GM18517 (cell line): ENCODE data around the gene FER1L5.

Experiments
- ATAC-seq: cut with Tn5 transposase; IDR thresholded peaks from one replicate; pipeline ENCODE4 v1.9.1; 2021; ENCODE audit warnings: mild to moderate bottlenecking, moderate library complexity; ENCODE audit not compliant: unreplicated experiment

The FER1L5 gene

DNA sequence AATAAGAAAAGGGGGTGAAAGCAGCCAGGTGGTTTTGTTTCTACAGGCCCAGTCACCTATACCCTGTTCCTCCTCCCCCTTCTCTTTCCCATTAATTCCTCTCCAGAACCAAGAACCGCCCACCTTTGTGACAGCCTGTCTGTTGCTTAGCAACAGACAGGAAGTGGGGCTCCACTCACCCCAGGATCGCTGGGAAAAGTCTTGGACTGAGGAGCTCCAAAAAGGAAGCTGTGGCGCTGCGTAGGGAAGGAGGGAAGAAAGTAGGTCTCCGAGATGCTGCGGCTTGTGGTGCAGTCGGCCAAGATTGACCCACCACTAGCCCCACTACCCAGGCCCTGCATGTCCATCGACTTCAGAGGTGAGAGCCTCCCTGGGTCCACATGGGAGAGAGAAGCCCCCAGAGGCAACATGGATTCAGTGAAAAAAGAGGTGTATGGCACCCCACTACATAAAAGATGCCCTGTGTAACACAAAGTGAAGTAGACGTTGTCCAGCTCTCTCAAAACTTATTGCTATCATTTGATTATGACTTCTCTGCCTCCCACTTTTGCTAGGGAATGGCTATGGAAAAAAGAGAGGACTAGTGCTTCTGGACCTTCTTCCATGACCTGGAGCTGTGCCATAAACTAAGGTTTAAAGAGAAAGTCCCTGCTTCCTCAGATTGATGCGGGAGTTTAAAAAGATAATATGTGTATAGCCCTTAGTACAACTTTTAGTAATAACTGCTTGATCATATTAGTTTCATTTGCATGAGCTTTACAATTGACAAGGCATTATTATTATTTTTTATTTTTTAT lies at the start of gene FER1L5:
TSS of gene FER1L5 (plus strand) at position 201 of the 797 bp plus-strand sequence. CDS start at position 274, 73 bp downstream.
- no peak for ATAC-seq

GRCh38 chr2:96594282-96594681 lies 48.3 kb upstream of the FER1L5 start:
- ATAC-seq: no peak

DNA sequence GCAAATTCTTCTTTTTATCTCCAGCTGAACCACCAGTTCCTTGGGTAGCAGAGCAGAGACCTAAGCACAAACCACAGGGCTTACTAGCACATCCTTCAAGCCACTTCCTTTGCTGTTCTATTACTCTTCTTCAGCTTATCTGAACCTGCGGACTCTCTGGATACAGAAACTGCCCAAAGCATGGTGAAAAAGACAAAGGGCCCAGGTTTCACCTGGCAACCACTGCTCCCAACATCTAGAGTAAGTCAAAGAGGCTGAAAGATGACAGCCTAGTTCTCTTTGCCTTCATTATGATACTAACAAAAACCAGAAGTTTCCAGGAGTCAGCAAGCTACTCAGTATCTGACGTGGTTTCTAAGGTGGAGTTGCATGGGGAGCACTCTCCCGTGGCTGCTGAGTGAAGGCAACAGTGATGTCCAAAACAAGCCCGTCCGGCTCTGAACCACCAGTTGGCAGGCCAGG lies 47.8 kb upstream of the FER1L5 start:
- no peak for ATAC-seq

- no peak for ATAC-seq
Observed at GRCh38 chr2:96596596-96596995, 46.0 kb upstream of the FER1L5 start.

DNA sequence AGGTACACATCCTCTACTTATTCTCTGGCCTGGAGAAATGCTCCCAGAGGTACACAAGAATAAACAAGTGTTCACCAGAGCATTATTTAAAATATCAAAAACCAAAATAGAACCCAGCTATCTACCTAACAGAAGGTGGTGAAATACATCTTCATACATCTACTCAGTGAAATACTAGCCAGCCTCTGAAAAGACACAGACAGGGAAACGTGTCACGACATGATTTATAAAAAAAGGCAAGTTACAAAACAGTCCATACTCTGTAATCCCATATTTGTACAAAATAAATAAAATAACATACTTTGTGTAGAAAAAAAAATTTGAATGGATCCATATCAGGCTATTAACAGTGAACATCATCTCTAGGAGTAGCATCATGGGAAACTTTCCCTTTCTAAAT lies 42.6 kb upstream of the FER1L5 start:
- ATAC-seq: no peak

DNA sequence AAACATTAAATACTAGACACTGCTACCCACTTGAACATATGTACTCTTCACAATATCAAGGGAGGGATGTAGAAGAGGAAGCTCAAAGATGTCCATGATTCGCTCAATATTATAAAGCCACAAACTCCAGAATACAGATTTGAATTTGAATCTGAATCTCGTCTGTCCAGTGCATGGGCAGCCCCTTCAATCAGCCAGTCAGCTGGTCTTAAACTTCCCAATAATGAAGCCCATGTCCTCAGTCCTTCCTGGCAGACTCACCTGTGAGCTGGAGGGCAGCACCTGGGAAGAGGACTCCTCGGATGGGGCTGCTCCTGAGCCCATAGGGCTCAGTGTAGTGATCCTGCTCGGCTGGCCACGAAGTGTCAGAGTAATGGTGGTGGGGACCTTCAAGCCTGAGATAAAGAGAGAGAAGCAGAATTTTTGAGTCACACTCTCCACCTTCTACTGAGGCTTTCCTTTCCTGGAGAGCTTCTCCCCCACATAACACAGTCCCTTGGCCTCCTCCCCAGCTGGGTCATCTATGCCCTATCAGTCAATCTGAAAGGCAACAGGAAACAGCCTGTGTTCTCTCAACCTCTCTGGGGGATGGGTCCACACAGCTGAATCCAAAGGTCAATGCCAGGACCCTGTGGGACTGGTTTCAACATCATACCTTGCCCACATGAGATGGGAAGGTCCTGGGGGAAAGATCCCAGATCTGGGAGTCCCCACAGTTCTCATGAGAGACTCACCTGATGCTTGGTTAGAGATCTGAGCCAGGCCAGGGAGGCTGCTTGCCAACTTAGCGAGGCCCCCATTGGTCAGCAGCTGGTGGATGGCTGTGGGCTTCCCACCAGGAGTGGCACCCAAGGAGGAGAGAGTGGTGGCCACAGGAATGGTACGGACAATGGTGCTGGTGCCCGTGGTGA lies 40.9 kb upstream of the FER1L5 start:
- ATAC-seq: no peak

DNA sequence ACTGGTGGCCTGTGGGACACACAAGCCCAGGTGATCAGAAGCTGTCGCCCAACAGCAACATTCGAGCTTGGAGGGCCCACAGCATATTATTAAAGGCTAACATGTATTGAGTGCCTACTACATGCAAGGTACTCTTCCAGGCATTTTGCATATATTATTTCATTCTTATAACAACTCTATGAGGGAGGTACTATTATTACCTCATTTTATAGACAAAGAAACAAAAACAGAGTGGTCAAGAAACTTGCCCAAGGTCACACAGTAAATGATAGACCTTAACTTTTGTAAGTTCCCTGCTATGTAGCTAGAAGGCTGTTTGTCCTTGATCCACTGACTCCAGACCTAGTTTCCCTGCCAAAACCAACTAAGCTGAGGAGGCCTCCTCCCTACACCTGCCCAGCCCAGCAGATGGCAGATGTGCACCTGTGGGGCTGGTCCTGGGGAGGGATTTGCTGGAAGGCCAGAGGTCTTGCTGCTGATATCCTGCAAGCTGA lies 40.2 kb upstream of the FER1L5 start:
- no peak for ATAC-seq

DNA sequence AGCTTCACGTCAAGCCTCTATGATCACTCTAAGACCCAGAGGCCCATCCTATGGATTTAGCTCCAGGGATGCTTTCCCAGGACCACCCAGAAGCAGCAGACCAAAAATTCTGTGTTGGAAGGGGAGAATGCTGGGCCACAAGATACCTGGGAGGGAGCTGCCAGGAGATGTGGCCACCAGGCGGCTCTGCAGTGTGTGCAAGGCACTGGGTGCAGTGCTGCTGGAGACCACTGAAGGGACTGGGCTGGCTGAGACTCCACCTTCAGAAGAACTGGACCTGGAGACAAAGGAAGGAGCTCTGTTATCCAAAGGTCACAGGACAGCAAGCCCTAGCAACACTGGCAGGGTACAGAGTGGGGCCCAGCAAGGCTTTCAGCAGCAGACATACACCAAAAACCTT lies 38.5 kb upstream of the FER1L5 start:
- ATAC-seq: no peak

GRCh38 chr2:96608469-96609455 lies 33.8 kb upstream of the FER1L5 start:
- no peak for ATAC-seq

DNA sequence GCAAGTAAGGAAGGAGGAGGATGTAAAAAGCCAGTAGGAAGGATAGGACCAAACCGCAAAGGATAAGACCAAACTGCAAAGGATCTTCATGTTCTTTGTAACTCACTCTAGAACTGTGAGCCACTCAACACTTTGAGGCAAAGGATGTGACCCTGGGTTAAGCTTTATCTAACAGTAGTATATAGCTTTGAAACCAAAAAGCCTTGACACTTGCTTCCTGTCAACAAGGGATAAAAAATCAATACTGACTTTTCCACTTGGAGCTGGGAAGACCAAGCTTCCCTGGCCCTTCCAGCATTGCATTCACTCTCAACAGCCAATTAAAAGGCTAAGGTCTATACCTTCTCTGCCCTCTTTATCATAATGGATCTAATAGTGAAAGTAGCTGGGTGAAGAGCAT lies 26.4 kb upstream of the FER1L5 start:
- no peak for ATAC-seq

GRCh38 chr2:96616535-96616934 lies 26.0 kb upstream of the FER1L5 start:
- no peak for ATAC-seq

- ATAC-seq: no peak
Observed at GRCh38 chr2:96617012-96617411, 25.6 kb upstream of the FER1L5 start.

DNA sequence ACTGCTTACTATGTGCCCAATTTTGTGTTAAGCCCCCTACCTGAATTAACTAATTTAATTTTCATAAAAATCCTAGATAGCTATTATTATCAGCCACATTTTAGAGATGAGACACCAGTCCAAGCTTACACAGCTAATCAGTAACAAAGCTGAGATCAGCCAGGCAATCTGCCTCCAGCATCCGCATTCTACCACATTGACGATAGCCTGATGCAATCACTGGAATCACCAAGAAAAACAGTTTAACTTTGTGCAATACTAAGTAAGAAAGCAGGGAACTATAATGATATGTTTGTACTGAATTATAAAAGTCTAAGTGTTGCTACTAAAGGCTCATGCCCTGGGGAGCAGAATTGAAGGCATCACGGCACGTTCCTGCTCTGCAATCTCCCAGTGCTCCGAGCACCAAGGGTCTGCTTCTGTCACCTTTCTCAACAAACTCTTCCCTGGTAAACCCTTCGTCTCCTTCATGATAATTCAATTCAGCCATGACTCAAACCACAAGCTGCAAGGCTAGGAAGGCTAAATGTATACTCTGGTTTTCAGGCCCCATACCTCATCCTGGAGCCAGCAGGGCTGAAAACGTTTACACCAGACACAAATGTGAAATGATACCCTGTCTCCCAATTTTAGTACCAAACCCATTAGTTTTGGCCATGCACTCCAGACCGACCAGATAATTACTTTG lies 23.8 kb upstream of the FER1L5 start:
- no peak for ATAC-seq

DNA sequence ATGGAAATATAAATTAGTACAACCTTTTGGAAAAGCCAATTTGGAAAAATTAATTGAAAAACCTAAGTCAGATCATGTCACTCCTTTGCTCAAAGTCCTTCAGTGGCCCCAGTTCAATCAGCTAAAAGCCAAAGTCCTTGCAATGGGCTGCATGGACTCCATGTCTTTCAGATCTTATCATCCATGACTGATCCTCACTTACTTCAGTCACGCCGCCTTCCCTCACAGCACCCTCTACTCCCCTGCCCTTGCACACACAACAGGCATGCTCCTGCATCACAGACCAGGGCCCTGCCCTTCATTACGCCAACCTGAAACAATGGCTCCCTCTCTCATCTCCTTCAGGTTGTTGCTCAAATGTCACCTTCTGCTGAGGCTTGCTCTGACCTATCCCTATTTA lies 20.0 kb upstream of the FER1L5 start:
- ATAC-seq: no peak

GRCh38 chr2:96623116-96623515 lies 19.4 kb upstream of the FER1L5 start:
- ATAC-seq: no peak

DNA sequence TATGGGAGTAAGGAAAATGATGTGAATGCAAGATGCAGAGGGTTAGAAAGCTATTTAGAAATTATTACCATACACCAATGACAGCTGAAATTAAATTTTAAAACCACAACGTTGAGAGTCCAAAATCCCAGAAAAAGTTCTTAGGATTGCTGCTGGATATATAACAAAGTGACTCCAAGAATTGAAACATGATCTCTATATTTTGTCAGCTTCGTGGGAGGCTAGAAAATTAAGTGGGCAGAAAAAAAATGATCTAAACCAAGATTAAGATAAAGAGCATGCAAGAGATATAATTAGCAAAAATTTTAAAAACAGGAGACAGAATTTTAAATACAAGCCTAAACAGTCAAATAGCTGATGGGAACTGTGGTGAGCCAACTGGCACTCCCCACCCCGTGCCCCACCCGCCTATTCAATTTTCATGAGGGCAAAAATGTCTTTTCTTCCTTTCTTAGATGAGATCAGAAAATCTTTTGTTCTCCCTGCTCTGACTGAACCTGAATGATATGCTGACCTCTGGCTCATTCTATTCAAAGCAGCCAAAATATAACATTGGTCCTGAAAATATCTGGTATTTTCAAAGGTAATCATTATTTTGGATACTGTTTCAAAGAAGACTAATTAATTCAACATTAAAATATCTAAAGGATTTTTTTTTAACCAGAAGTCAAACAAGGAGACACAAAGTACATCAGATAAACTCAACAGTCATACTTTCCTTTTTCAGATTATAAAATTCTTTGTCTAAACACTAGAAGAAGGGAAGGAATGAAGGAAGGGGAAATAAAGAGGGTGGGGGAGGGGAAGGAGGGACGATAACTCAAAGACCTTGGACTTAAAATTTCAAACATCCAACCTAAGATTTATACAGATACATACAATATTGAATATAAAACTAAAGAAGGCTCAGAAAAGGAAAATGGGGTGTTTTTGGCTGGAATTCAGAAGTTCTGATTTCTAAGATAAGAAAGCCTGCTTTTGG lies 16.7 kb upstream of the FER1L5 start:
- no peak for ATAC-seq

DNA sequence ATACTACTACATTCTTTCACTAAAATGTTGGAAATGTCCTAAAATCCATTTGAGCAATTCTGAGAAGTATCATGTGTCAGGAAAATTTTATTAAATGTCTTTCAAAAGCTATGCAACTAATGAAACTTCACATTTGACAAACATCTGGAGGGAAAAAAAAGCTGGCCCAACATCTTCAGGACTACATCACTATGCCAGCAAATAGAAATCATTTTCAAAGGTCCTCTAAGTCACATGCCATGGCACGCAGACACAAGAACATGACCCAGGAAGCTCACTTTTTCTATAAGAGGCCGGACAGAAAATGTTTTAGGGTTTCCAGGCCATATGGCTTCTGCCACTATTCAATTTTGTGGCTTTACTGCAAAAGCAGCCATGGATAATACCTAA lies 16.0 kb upstream of the FER1L5 start:
- ATAC-seq: no peak

GRCh38 chr2:96631804-96632435 lies 10.6 kb upstream of the FER1L5 start:
- ATAC-seq: no peak
